NT2/D1 (cell line): ENCODE measurements around the gene ERC1.
"Not testable (repeated sequence)": the region's sequence is repeated elsewhere in the genome, so short reads cannot be mapped to it uniquely, and the experiment has no call there.

ENCODE experiments used
- YY1 ChIP-seq: IDR thresholded peaks from 2 replicates; pipeline ENCODE4 v1.6.1; 2011; ENCODE audit not compliant: insufficient read length, insufficient read depth
- ZNF274 ChIP-seq: IDR thresholded peaks from 2 replicates; pipeline ENCODE4 v1.6.1; 2011; ENCODE audit warnings: mild to moderate bottlenecking, low read depth, low read length

DNA sequence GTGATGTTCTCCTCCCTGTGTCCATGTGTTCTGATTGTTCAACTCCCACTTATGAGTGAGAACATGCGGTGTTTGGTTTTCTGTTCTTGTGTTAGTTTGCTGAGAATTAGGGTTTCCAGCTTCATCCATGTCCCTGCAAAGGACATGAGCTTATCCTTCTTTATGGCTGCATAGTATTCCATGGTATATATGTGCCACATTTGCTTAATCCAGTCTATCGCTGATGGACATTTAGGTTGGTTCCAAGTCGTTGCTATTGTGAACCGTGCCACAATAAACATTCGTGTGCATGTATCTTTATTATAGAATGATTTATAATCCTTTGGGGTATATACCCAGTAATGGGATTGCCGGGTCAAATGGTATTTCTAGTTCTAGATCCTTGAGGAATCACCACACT lies 264.1 kb downstream of the ERC1 start:
- TF ChIP-seq YY1, ZNF274: not testable (repeated sequence)
